Iris pigment epithelial cell (primary cell): Measurements from ENCODE around the gene COPS4.
"Not testable (repeated sequence)": the region's sequence is repeated elsewhere in the genome, so short reads cannot be mapped to it uniquely, and the experiment has no call there.

Experiments used
- DNase-seq: peaks from one replicate; pipeline ENCODE4 v3.0.0-alpha.2; 2011; ENCODE audit warnings: low read depth

The COPS4 gene

DNA sequence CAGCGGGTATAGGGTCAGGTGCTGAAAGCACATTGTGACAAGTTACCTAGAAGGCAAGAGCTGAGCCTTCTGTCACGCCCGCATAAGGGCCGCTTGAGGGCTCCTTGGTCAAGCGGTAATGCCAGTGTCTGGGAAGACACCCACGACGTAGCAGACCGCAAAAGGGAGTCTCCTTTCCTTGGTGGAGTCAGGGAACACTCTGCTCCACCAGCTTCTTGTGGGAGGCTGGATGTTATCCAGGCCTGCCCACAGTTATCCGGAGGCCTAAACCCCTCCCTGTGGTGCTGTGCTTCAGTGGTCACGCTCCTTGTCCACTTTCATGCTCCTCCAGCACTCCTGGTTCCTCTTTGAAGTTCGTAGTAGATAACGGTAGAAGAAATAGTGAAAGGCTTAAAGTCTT is 50.0 kb downstream of the COPS4 start:
- DNase-seq = not testable (repeated sequence)

DNA sequence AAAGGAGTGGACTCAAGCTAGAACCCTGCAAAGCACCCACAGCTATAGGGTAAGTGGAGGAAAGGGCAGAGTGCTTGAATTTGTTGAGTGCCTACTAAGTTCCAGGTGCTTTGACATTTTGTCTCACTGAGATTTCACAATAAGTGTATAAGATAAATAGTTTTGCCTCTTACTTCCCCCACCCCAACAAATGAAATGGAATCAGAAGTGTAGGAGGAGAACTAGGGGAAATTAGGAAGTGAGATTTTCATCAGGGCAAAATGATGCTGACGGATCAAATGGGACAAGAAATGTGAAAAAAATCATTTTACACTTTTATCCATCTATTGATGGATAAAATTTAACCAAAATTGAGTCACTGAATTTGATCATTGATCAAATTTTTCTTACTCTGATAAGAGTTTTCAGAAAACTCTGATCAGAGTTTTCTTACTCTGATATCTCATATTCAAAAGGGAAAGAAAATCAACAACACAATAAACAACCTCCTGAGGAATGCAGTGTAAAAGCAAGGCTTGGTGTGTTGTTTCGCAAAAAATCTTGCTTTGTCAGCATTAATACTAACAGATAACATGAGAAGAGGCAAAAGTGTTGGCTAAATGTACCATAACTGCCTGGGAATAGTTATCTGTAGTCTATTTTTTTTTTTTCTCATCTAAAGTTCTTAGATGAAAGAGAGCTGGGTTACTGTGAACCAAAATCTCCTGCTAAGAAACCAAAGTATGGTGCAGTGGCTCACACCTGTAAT is 54.6 kb downstream of the COPS4 start:
- DNase-seq = no peak

DNA sequence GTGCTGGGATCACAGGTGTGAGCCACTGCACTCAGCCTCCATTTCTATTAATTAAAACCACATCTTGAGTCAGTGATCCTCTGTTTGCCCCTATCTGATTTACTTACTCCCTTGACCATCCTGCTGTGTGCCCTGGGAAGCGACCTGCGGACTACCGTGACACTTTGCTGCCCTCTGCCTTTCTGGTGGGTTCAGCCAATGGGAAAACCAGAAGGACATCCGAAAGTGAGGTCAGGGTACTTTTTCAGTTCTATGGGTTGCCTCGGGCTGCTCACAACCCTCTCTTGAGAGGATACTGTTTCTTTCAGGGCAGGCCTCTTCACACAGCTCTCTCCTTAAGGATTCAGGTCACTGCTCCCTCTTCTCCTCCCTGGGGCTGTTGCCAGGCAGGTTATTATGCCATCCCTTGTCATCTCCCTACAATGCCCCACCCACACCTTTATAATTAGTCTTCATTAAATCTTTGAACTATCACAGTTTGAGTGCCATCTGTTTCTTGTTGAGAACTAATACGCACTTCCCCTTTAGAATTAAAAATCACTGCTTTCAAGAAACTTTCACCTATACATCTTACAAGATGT is 58.2 kb downstream of the COPS4 start:
- DNase-seq = no peak

- DNase-seq = no peak
Measured at GRCh38 chr4:83096397-83096796, 61.4 kb downstream of the COPS4 start.

GRCh38 chr4:83104991-83105390 is 70.0 kb downstream of the COPS4 start:
- DNase-seq = no peak

- no peak for DNase-seq
Measured at GRCh38 chr4:83107631-83108030, 72.6 kb downstream of the COPS4 start.

GRCh38 chr4:83108101-83108861 is 73.3 kb downstream of the COPS4 start:
- DNase-seq = no peak

- DNase-seq = peak; percentile 30
Measured at GRCh38 chr4:83109480-83110222, 74.7 kb downstream of the COPS4 start.

DNA sequence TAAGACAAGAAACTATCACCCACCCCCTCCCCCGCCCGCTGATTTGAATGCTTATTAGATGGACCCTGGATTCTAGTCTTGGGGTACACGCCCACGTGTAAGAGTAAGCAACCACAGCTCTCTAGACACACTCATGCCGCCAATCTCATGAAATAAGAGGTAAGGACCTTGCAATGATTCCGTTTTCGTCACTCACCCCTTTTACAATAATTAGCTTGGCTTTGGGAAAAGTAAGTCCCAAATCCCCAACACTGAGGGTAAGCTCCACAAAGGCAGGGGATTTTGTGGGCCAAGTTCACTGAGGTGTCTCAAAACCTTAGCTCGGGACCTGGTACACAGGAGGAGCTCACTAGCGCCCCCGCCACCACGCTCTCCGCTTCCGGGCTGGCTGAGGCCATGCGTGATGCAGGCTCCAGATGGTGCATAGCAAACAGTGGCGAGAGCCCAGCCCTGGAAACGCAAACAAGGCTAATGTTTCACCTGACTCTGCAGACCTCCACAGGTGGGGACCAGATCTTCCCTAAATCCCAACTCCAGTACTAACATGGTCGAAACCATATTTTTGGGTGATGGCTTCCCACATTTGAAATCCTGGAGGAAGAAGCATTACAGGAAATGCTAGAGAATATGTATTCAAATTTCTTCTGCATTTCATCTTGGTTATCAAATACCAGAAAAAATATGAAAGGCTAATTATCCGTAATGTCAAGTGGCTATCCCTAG is 75.4 kb downstream of the COPS4 start:
- peak; percentile 80 for DNase-seq

DNA sequence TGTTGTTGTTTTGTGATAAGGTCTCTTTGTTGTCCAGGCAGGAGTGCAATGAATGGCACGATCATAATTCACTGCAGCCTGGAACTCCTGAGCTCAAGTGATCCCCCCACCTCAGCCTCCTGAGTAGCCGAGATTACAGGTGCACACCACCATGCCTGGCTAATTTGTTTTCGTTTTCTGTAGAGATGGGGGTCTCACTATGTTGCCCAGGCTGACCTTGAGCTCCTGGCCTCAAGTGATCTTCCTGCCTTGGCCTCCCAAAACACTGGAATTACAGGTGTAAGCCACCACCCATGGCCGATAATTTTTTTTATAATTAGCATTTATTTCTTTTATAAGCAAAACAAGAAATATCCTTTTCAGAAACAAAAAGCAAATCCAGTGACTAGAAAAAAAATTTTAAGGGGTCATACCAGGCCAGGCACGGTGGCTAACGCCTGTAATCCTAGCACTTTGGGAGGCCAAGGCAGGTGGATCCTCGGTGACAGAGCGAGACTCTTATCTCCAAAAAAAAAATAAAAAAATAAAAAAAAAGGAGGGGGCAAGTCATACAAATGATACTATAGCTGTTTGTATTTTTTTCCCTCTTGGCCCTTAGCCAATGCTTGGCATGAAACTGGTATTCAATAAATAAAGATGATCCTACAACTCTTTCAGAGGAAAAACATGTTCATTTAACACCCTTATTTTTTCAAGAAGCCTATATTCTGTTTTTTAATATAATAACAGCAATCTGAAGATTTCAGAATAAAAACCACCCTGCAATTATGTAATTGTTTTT is 76.2 kb downstream of the COPS4 start:
- no peak for DNase-seq

GRCh38 chr4:83111751-83112141 is 76.8 kb downstream of the COPS4 start:
- DNase-seq = not testable (repeated sequence)

DNA sequence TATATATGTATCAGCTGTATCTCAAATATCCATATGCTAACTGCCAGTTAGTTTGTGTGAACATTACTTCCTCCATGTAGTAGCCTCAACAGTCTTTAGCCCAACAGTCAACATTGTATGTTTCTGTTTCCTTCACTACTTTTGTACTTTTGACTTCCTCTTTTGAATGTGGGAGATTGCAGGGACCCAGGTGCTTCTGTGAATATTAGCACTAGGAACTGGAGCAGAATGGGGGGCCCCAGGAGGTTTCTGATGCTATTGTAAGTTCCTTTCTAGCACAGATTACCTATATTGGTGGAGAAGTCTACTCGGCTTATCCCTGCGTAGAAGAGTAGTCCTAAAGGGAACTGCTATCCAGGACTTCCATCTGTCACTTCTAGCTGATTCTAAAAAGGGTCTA is 77.2 kb downstream of the COPS4 start:
- no peak for DNase-seq

DNA sequence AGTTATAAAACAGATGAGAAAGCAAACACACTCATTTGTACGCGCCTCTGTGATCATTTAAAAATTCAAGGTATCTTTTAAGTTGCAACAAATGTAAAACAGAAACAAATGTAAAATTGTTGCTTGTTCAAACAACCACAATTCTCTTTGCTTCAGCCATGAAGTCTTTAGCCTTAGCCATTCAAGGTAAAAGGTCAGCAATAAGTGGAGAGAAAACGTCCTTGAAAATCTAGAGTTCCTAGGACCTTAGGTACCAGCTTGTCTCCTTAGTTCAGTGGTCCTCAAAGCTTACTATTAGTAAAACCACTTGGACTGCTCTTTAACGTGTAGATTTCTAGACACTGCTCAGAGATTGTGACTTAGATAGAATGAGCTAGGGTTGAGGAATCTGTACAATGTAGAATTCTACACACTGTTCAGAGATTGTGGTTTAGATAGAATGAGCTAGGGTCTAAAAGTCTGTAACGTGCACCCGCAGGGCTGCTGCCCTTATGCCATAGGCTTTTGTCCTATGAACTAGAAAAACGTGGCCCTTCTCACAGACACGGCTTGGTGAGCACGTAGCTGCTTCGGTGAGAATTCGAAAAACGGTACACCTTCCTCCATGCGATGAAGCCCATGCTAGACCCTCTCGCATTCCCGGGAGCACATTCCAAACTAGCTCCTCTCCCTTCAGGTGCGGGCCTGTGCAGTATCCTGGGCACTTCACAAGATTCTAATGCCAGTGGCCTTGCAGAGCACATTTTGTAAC is 77.9 kb downstream of the COPS4 start:
- peak; percentile 82 for DNase-seq

- no peak for DNase-seq
Measured at GRCh38 chr4:83113429-83113786, 78.4 kb downstream of the COPS4 start.

DNA sequence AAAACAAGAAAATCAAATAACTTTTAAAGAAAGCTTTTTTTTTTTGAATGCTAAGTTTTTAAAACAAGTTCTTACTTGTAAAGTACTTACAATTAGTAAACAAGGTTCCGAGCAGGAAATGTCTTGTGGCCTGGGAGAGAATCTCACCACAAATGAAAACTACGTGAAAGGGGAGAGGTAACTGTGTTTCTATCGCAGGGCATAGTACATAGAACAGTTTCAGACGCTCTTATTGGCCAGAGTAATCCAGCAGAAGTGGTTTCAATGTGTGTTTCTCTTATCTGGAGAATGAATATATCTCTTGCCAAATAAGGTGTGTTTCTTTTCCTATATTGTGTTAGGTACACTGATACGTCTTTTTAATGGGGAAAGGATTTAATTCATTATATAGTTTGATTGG is 79.6 kb downstream of the COPS4 start, which contains the start of gene PLAC8:
PLAC8 (minus strand) TSS at position 154 of the 400 bp plus-strand sequence. CDS start 6,808 bp downstream, outside the sequence.
- DNase-seq = peak; percentile 69

DNA sequence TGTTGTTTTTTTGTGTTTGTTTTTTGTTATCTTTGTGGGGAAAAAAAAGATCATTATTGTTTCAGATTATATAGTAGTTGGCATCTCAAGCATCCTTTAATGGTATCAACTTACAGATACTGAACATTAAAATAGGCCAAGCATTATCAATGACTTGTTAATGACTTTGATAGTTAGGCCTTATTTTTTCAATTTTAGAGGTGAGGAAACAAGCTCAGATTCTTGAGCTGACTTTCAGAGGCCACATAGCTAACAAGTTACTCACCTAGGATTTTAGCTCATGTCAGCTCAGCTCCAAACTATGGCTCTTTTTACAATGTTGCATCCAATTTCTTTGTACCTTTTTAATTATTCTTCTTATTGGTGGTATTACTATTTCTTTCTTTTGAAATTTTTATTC is 80.0 kb downstream of the COPS4 start:
- DNase-seq = peak; percentile 78

DNA sequence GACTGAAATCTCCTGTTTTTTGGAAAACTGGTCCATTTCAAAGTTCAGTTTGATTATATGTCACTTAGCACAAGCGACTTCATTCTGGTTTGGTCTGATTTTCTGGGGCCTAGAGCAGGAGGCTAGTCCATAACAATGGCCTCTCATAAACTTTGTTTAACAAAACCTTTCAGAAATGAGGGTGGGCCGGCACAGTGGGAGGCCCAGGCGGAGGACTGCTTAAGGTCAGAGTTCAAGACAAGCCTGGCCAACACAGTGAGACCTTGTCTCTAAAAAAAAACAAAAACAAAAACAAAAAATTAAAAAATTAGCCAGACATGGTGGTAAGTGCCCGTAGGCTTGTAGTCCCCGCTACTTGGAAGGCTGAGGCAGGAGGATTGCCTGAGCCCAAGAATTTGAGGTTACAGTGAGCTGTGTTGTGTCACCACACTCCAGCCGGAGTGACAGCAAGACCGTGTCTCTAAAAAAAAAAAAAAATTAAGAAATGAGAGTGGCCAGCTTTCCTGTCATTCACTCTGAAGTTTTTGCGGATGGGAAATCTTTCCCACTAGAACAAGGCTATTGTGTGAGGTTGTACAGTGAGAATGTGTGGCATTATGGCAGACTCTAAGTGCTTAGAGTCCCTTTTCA is 80.8 kb downstream of the COPS4 start:
- DNase-seq = no peak

- peak; percentile 41 for DNase-seq
Measured at GRCh38 chr4:83118869-83119268, 83.9 kb downstream of the COPS4 start.

GRCh38 chr4:83121246-83121645 is 86.3 kb downstream of the COPS4 start:
- DNase-seq = no peak
